H1 (cell line): ENCODE data around the gene OR6V1. TPM values are rescaled to one million over a fixed set of nuclear protein-coding genes. Genes with fewer than 3 reads are reported as not detected.

ENCODE experiments used
- CBX8 ChIP-seq: fragments of 300-800, 300-1000 bp; sonication (generic); IDR thresholded peaks from 2 replicates; pipeline ENCODE4 v1.7.1; 2016; ENCODE audit warnings: low read depth, low read length, borderline replicate concordance
- CHD7 ChIP-seq: fragments of 300-600 bp; sonication (generic); IDR thresholded peaks from 2 replicates; pipeline ENCODE4 v1.7.1; 2012; ENCODE audit warnings: low read length, moderate library complexity, mild to moderate bottlenecking, inconsistent platforms; ENCODE audit not compliant: insufficient replicate concordance
- EGR1 ChIP-seq: IDR thresholded peaks from 2 replicates; pipeline ENCODE4 v1.6.1; 2011; ENCODE audit warnings: low read depth, low read length, borderline replicate concordance
- RBBP5 ChIP-seq: IDR thresholded peaks from 2 replicates; pipeline ENCODE4 v1.7.1; 2012; ENCODE audit warnings: low read depth, mild to moderate bottlenecking, inconsistent platforms, low read length, moderate library complexity, borderline replicate concordance
- SP4 ChIP-seq: IDR thresholded peaks from 2 replicates; pipeline ENCODE4 v1.6.1; 2012; ENCODE audit warnings: low read length, inconsistent platforms
- TEAD4 ChIP-seq: IDR thresholded peaks from 2 replicates; pipeline ENCODE4 v1.6.1; 2012; ENCODE audit warnings: low read depth, low read length, inconsistent platforms, mixed read lengths
- ZNF274 ChIP-seq: IDR thresholded peaks from 2 replicates; pipeline ENCODE4 v1.7.0; 2012; ENCODE audit warnings: low read length, borderline replicate concordance; ENCODE audit errors: extremely low read depth
- polyA plus RNA-seq, 7 experiments: library from polyadenylated mRNA; depleted of rRNA in 3 of 7; stranded (reverse) in 5 of 7; unstranded in 2 of 7; fragments of >200 nt in 5 of 7; fragments of 200-250 nt in 2 of 7; gene quantifications; 1 replicate in 5 of 7; 2 replicates in 1 of 7; 4 replicates in 1 of 7; pipeline versions ENCODE4 v1.2.1 to v1.2.3, GENCODE V29; 2011 to 2013; ENCODE audit warnings: missing spikeins in 2 of 7, mixed read lengths in 2 of 7
- total RNA-seq: library from RNA; stranded (reverse); fragmentation: NEBNext Ultra II Directional; extraction: Animal tissue kit (Norgen Biotek cat#: 25700); gene quantifications from 2 replicates; pipeline ENCODE4 v1.2.1, GENCODE V29; 2021

OR6V1 gene
- total and polyA plus RNA-seq, 2 of the 8 experiments (the other 6 are each of a cell fraction or from before 2014, with no cell fraction given), result not detected

- no peak for TF ChIP-seq CHD7
- TF ChIP-seq EGR1, result no peak
- TF ChIP-seq RBBP5, result no peak
- no peak for TF ChIP-seq SP4
- TF ChIP-seq TEAD4, result no peak
- no peak for TF ChIP-seq CBX8
- no peak for TF ChIP-seq ZNF274
Measured at GRCh38 chr7:143042159-143042789, 9.9 kb upstream of the OR6V1 start (continued).
